ENCODE measurements around the gene FOXJ1. TPM values are rescaled to one million over a fixed set of nuclear protein-coding genes. Genes with fewer than 3 reads are reported as not detected.
A peak's percentile ranks its signal among the peaks of the same experiment; 100 is the strongest.

The FOXJ1 gene
- total RNA-seq, 4 donors from 2014 or later, result 1.1 to 6.5 (median 5.7) TPM

- DNase-seq, result no peak
- Histone ChIP-seq H3K4me1 (peaks cover 0 to 7% of the 10 kb centered on the region in 2 donors), H3K36me3 (no peaks in the 10 kb centered on the region), H3K27me3 (no peaks in the 10 kb centered on the region), H3K27ac (no peak overlapping the region), H3K9me3 (no peaks in the 10 kb centered on the region), H3K4me3 (replicated peaks in 1 of 3) (no peak overlapping the region)
- 82 to 85% methylated on average over 17 to 22 of the region's 22 CpGs for WGBS, 2 donors
- TF ChIP-seq CTCF (IDR thresholded peaks at IDR 0.05) (no peak), POLR2A (IDR thresholded peaks at IDR 0.05) (no peak)
- intact Hi-C loops (cut with DNase I), result loop anchor here (5.0 to 10.0 kb wide), 2 partner anchors 58 to 280 kb away; no protein-coding TSS in a partner anchor
These were observed 16.3 kb downstream of the FOXJ1 start for GRCh38 chr17:76124582-76125390.

GRCh38 chr17:76123749-76124581 lies 17.1 kb downstream of the FOXJ1 start:
- intact Hi-C loops (cut with DNase I), result loop anchor here (5.0 to 10.0 kb wide), 2 partner anchors 58 to 281 kb away; no protein-coding TSS in a partner anchor
- H3K4me1 ChIP-seq, result peaks cover 0 to 7% of the 10 kb centered on the region in 2 donors
- H3K27me3 ChIP-seq, result no peaks in the 10 kb centered on the region
- TF ChIP-seq POLR2A (IDR thresholded peaks at IDR 0.05) (no peak), CTCF (IDR thresholded peaks at IDR 0.05) (no peak)
- no peaks in the 10 kb centered on the region for H3K9me3 ChIP-seq
- no peak overlapping the region for H3K4me3 ChIP-seq (replicated peaks in 1 of 3)
- DNase-seq, result no peak
- H3K27ac ChIP-seq, result no peak overlapping the region
- WGBS, 2 donors, result 70 to 86% methylated on average over 3 to 9 of the region's 9 CpGs
- no peaks in the 10 kb centered on the region for H3K36me3 ChIP-seq

- Histone ChIP-seq H3K4me1 (peaks cover 0 to 7% of the 10 kb centered on the region in 2 donors), H3K4me3 (replicated peaks in 1 of 3) (no peak overlapping the region), H3K27me3 (no peaks in the 10 kb centered on the region), H3K27ac (no peak overlapping the region), H3K36me3 (no peaks in the 10 kb centered on the region), H3K9me3 (no peaks in the 10 kb centered on the region)
- intact Hi-C loops (cut with DNase I), result loop anchor here (5.0 to 10.0 kb wide), 2 partner anchors 59 to 282 kb away; no protein-coding TSS in a partner anchor
- DNase-seq, result no peak
- 76% methylated on average over 5 of the region's 5 CpGs for WGBS, 2 donors
- TF ChIP-seq POLR2A (IDR thresholded peaks at IDR 0.05) (no peak), CTCF (IDR thresholded peaks at IDR 0.05) (no peak)
These were observed 17.9 kb downstream of the FOXJ1 start for GRCh38 chr17:76123191-76123499.

GRCh38 chr17:76122431-76123190 lies 18.4 kb downstream of the FOXJ1 start:
- no peak for DNase-seq
- Histone ChIP-seq H3K27ac (peak overlapping the region in 1 of 3 donors; percentile 25), H3K27me3 (no peaks in the 10 kb centered on the region), H3K9me3 (no peaks in the 10 kb centered on the region), H3K4me3 (replicated peaks in 1 of 3) (no peak overlapping the region), H3K36me3 (no peaks in the 10 kb centered on the region), H3K4me1 (peaks cover 0 to 7% of the 10 kb centered on the region in 2 donors)
- TF ChIP-seq CTCF (IDR thresholded peaks at IDR 0.05), result no peak
- TF ChIP-seq POLR2A (IDR thresholded peaks at IDR 0.05), result no peak
- intact Hi-C loops (cut with DNase I), result loop anchor here (5.0 to 10.0 kb wide), 2 partner anchors 60 to 282 kb away; no protein-coding TSS in a partner anchor
- WGBS, 2 donors, result 87 to 92% methylated on average over 18 to 24 of the region's 24 CpGs

Measured in thyroid gland (tissue), 4 donors.